ENCODE measurements around the gene UBAC1. TPM values are rescaled to one million over a fixed set of nuclear protein-coding genes. Genes with fewer than 3 reads are reported as not detected.

UBAC1 gene
- total RNA-seq, 1 donor from 2014 or later: 25.5 TPM

- Mint-ChIP-seq H3K27ac (no peak overlapping the region), H3K9me3 (no peaks in the 10 kb centered on the region), H3K36me3 (ENCODE audit: low read depth) (peaks cover 24% of the 10 kb centered on the region), H3K27me3 (no peaks in the 10 kb centered on the region), H3K4me1 (no peaks in the 10 kb centered on the region), H3K4me3 (no peak overlapping the region)
- intact Hi-C loops (cut with micrococcal nuclease): no loop called here
- ATAC-seq (ENCODE audit: low read depth) (no peak), DNase-seq (no peak)
- no peak for TF ChIP-seq CTCF (IDR thresholded peaks at IDR 0.05)
- POLR2A ChIA-PET: no interaction called here
- CTCF ChIA-PET: no interaction called here
Observed at GRCh38 chr9:135927195-135928013, 33.8 kb downstream of the UBAC1 start.

GRCh38 chr9:135926402-135927194 lies 34.6 kb downstream of the UBAC1 start:
- no peak for TF ChIP-seq CTCF (IDR thresholded peaks at IDR 0.05)
- Mint-ChIP-seq H3K36me3 (ENCODE audit: low read depth) (peaks cover 18% of the 10 kb centered on the region), H3K27ac (no peak overlapping the region), H3K4me3 (no peak overlapping the region), H3K4me1 (no peaks in the 10 kb centered on the region), H3K27me3 (no peaks in the 10 kb centered on the region), H3K9me3 (no peaks in the 10 kb centered on the region)
- CTCF ChIA-PET: no interaction called here
- peak; percentile 62 for ATAC-seq (ENCODE audit: low read depth)
- no peak for DNase-seq
- POLR2A ChIA-PET: no interaction called here
- intact Hi-C loops (cut with micrococcal nuclease): no loop called here

- intact Hi-C loops (cut with micrococcal nuclease): no loop called here
- Mint-ChIP-seq H3K27me3 (no peaks in the 10 kb centered on the region), H3K4me1 (no peaks in the 10 kb centered on the region), H3K9me3 (no peaks in the 10 kb centered on the region), H3K36me3 (ENCODE audit: low read depth) (peaks cover 9% of the 10 kb centered on the region), H3K4me3 (no peak overlapping the region), H3K27ac (no peak overlapping the region)
- ChIA-PET CTCF (no interaction called here), POLR2A (interaction anchor here (0.7 kb wide), 1 partner anchor 22 kb away, joined by 3 read pairs; no protein-coding TSS in a partner anchor)
- no peak for ATAC-seq (ENCODE audit: low read depth)
- no peak for TF ChIP-seq CTCF (IDR thresholded peaks at IDR 0.05)
- DNase-seq: no peak
Observed at GRCh38 chr9:135925496-135926133, 35.6 kb downstream of the UBAC1 start.

GRCh38 chr9:135924628-135925338 lies 36.4 kb downstream of the UBAC1 start:
- POLR2A ChIA-PET: interaction anchor here (0.7 kb wide), 1 partner anchor 23 kb away, joined by 3 read pairs; no protein-coding TSS in a partner anchor
- intact Hi-C loops (cut with micrococcal nuclease): no loop called here
- Mint-ChIP-seq H3K27ac (no peak overlapping the region), H3K4me1 (no peaks in the 10 kb centered on the region), H3K36me3 (ENCODE audit: low read depth) (peaks cover 9% of the 10 kb centered on the region), H3K4me3 (no peak overlapping the region), H3K9me3 (no peaks in the 10 kb centered on the region), H3K27me3 (no peaks in the 10 kb centered on the region)
- TF ChIP-seq CTCF (IDR thresholded peaks at IDR 0.05): no peak
- CTCF ChIA-PET: interaction anchor here (1.0 kb wide), 1 partner anchor 197 kb away, joined by 3 read pairs; no protein-coding TSS in a partner anchor
- DNase-seq (no peak), ATAC-seq (ENCODE audit: low read depth) (no peak)
